ENCODE data around the gene MNAT1.
"Not testable (repeated sequence)": the region's sequence is repeated elsewhere in the genome, so short reads cannot be mapped to it uniquely, and the experiment has no call there.

The MNAT1 gene

DNA sequence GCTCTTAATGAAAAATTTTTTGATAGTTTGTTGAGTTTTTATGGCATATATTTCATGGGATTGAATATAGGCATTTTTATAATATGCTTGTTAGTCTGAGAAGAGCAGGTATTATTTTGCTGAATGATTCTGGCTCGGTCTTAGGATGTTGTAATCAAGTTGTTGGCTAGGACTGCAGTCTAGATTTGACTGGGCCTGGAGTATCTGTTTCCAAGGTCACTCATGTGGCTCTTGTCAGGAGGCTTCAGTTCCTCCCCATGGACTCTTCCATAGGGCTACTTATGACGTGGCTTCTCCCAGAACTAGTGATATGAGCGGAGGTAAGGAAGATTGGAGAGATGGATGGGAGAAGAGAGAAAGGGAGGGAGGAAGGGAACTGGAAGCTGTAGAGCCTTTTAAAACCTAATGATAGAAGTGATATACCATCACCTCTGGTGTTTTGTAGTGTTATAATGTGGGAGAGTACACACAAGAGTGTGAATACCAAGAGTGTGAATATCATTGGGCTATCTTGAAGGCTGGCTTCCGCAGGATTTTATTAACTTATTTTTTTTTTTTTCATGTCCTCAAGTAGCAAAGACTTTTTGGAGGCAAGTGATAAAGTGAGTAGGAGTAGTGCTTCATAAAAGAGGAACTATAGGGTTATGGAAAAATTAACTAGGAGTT, 4.4 kb downstream of the MNAT1 start:
- no peak for DNase-seq (ENCODE audit: low spot score)

DNA sequence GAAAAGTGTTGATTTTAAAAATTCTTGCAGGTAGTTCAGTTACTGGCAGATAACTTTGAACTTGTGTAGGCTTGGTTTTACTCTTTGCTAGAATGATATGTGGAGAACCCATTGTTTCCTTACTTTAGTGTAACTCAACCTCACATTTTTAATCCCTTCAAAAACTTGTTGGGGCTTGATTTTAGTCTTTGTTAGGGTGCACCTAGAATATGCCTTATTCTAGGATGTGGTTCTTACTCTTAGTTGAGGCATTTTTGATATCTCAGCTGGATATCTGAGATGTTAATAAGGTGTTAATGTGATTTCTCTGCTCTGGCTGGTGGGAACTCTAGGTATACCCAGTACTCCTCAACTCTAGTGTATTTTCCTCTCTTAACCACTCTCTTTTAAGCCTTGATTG, 10.0 kb downstream of the MNAT1 start:
- no peak for DNase-seq (ENCODE audit: low spot score)

- no peak for DNase-seq (ENCODE audit: low spot score)
These were observed 18.9 kb downstream of the MNAT1 start for GRCh38 chr14:60753264-60754119.

GRCh38 chr14:60756847-60757246, 22.3 kb downstream of the MNAT1 start:
- no peak for DNase-seq (ENCODE audit: low spot score)

DNA sequence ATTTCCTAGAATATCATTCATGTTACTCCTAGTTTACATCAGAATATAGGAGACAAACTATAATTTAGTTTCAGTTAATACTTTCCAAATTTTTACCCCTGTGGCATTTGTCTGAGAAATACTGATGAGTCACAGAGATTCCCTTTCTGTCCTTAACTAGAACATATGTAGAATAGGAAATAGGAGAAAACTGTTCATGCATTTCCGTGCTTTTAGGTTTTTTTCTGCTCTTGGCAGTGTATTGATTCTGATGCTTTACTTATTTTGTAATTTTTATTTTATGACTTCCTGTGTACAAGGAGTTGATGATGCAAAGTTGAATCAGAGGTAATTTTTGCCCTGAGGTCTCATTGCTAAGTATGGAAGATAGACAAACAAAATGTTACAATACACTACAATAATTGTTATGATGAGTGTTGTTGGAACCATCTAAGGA, 23.0 kb downstream of the MNAT1 start:
- peak; percentile 31 for DNase-seq (ENCODE audit: low spot score)

GRCh38 chr14:60758885-60759284, 24.3 kb downstream of the MNAT1 start:
- no peak for DNase-seq (ENCODE audit: low spot score)

GRCh38 chr14:60760209-60760608, 25.6 kb downstream of the MNAT1 start:
- no peak for DNase-seq (ENCODE audit: low spot score)

- no peak for DNase-seq (ENCODE audit: low spot score)
These were observed 26.2 kb downstream of the MNAT1 start for GRCh38 chr14:60760644-60761364.

GRCh38 chr14:60768602-60769001, 34.0 kb downstream of the MNAT1 start:
- DNase-seq (ENCODE audit: low spot score): no peak

- DNase-seq (ENCODE audit: low spot score): no peak
These were observed 36.6 kb downstream of the MNAT1 start for GRCh38 chr14:60771117-60771516.

GRCh38 chr14:60773558-60773957, 39.0 kb downstream of the MNAT1 start:
- no peak for DNase-seq (ENCODE audit: low spot score)

GRCh38 chr14:60775296-60775695, 40.7 kb downstream of the MNAT1 start:
- DNase-seq (ENCODE audit: low spot score): no peak

DNA sequence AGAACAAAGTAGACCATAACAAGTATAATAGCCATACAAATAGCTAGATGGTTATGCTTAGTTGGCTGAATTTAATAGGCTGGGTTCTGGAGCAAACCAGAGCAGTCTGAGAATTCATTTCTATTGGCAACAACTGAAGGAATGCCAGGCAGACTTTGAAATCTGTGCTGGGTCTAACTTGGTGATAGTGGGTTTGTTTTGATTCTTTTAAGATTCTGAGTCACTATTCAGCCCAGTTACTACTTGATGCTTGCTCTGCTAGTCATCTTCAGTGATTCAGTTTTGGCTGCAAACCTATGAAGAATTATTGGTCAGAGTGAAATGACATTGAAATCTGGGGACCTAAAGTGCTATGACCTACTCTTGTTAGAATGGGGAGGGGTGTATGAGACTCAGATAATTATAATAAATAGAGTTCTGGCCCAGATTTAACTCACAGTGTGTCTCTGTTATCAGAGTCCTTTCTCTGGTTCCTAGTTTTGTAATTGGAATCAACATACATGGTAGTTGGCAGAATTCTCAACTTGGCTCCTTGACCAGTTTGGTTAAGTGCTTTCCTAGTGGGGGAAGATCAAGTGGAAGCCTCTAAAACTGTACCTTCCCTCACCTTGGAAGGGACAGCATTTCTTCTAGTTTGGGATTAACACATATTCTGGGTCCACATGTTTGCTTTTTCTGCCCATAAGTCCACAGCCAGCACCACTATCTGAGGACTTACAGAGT, 43.5 kb downstream of the MNAT1 start:
- DNase-seq (ENCODE audit: low spot score): no peak

DNA sequence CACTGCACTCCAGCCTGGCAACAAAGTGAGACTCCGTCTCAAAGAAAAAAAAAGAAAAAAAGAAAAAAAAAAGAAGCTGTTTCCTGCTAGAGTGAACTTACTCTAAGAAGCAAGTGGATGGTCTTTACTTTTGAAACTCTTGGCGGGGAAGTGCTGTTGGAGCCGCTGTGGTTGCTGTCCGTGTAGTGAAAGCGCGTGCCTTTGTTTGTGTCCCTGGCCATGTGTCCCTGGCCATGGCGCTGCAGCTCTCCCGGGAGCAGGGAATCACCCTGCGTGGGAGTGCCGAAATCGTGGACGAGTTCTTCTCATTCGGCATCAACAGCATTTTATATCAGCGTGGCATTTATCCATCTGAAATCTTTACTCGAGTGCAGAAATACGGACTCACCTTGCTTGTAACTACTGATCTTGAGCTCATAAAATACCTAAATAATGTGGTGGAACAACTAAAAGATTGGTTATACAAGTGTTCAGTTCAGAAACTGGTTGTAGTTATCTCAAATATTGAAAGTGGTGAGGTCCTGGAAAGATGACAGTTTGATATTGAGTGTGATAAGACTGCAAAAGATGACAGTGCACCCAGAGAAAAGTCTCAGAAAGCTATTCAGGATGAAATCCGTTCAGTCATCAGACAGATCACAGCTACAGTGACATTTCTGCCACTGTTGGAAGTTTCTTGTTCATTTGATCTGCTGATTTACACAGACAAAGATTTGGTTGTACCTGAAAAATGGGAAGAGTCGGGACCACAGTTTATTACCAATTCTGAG, 45.4 kb downstream of the MNAT1 start:
- DNase-seq (ENCODE audit: low spot score): not testable (repeated sequence)

DNA sequence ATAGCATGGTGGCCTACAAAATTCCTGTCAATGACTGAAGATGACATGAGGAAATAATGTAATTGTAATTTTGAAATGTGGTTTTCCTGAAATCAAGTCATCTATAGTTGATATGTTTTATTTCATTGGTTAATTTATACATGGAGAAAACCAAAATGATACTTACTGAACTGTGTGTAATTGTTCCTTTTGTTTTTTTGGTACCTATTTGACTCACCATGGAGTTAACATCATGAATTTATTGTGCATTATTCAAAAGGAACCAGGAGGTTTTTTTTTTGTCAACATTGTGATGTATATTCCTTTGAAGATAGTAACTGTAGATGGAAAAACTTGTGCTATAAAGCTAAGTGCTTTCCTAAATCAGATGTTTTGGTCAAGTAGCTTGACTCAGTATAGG, 46.0 kb downstream of the MNAT1 start:
- DNase-seq (ENCODE audit: low spot score): not testable (repeated sequence)

DNA sequence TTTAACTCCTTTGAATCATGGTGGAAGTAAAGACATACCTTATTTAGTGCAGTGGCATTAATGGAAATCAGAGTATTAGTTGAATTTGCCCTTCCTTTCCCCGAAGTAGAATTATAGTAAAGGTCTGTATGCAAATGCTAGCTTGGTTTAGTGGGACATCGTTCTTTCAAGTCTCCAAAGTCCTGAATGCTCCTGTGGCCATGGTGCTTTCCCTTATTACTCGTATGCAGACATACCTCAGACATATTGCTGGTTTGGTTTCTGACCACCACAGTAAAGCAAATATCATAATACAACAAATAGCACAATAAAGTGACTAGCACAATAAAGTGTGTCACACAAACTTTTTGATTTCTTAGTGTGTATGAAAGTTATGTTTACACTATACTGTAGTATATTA, 52.3 kb downstream of the MNAT1 start:
- DNase-seq (ENCODE audit: low spot score): no peak

- no peak for DNase-seq (ENCODE audit: low spot score)
These were observed 55.1 kb downstream of the MNAT1 start for GRCh38 chr14:60789656-60790055.

- no peak for DNase-seq (ENCODE audit: low spot score)
These were observed 56.3 kb downstream of the MNAT1 start for GRCh38 chr14:60790850-60791249.

DNA sequence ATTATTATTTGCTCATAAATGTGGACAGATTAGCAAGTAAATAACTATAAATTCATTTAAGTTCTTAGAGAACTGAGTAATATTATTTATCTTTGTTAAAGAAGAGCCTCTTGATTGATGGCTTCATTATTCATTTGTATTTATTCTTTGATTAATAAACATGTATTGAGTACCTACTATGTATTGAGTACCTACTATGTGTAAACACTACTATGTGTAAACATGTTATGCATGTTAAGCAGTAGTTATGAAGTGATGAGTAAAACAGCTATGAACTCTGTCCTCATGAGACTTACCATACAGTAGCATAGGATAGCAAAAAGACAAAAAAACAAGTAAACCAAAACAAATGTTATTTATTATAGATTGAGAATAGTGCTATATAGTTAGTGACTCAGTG, 61.9 kb downstream of the MNAT1 start:
- no peak for DNase-seq (ENCODE audit: low spot score)

- DNase-seq (ENCODE audit: low spot score): no peak
These were observed 65.8 kb downstream of the MNAT1 start for GRCh38 chr14:60800409-60800808.

DNA sequence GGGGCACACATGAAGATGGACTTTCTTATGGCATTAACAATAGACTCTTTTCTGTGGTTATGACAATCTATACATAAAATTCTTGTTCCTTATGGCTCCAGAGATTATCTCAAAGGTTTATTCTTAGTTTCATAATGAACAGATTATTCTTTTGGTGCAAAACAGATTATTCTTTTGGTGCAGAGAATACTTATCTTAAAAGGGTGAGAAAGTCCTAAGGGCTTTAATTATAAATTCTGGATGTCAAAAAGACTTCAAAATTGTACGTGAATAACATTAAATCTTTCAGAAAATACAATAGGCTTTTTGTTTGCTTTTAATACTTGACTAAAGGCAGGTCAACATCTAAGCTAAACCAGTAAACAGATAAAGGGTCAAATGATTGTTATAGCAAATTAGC, 69.3 kb downstream of the MNAT1 start:
- peak; percentile 9 for DNase-seq (ENCODE audit: low spot score)

All from COLO829 (cell line).